PC-3 (cell line): ENCODE data around the gene SKAP1. TPM values are rescaled to one million over a fixed set of nuclear protein-coding genes. Genes with fewer than 3 reads are reported as not detected.
"Not testable (repeated sequence)": the region's sequence is repeated elsewhere in the genome, so short reads cannot be mapped to it uniquely, and the experiment has no call there.

Source experiments
- ATAC-seq: fragments of 200-7000 bp; cut with Tn5 transposase; 2 replicates; pipeline ENCODE4 v1.9.1; 2020; ENCODE audit warnings: mild to moderate bottlenecking, moderate library complexity
- BruUV-seq: library from RNA; stranded (reverse); fragments of 400-500 nt; replicated peaks from 2 replicates; lab custom pipeline; 2021; lab: Mats Ljungman, UMichigan
- CTCF ChIA-PET: fragments of 300-600 bp; sonication (Branson Sonifier 250); formaldehyde crosslinking; loops from one replicate; lab custom pipeline; 2022; ENCODE audit warnings: antibody characterized with exemption; lab: Charles Lee
- POLR2A ChIA-PET: fragments of 300-600 bp; sonication (Branson Sonifier 250); formaldehyde crosslinking; loops from one replicate; lab custom pipeline; 2022; ENCODE audit warnings: antibody characterized with exemption; ENCODE audit not compliant: unreplicated experiment; lab: Charles Lee
- DNase-seq: peaks from one replicate; pipeline ENCODE4 v3.0.0-alpha.2; 2015
- H2AFZ ChIP-seq: fragments of 300-600 bp; sonication (generic); 2 replicates; pipeline ENCODE4 v1.6.0; 2016; ENCODE audit warnings: antibody characterized with exemption, low read length
- H3F3A ChIP-seq: fragments of 300-600 bp; sonication (generic); one replicate; pipeline ENCODE4 v1.6.0; 2017; ENCODE audit warnings: antibody characterized with exemption, low read length, control low read depth, mild to moderate bottlenecking; ENCODE audit not compliant: unreplicated experiment
- H3K27ac ChIP-seq: fragments of 300-600 bp; sonication (generic); 2 replicates; pipeline ENCODE4 v1.5.1; 2016; ENCODE audit warnings: mild to moderate bottlenecking, low read length
- H3K27me3 ChIP-seq: fragments of 300-600 bp; sonication (generic); 2 replicates; pipeline ENCODE4 v1.6.1; 2016; ENCODE audit warnings: low read length, mixed read lengths
- H3K36me3 ChIP-seq: fragments of 300-600 bp; sonication (generic); 2 replicates; pipeline ENCODE4 v1.6.1; 2016; ENCODE audit warnings: low read depth, mixed run types, low read length, mixed read lengths
- H3K4me1 ChIP-seq: fragments of 300-600 bp; sonication (generic); 2 replicates; pipeline ENCODE4 v1.5.1; 2016; ENCODE audit warnings: low read length; ENCODE audit not compliant: insufficient read depth
- H3K4me2 ChIP-seq: fragments of 300-600 bp; sonication (generic); 2 replicates; pipeline ENCODE4 v1.6.0; 2016; ENCODE audit warnings: low read length
- H3K4me3 ChIP-seq: fragments of 300-600 bp; sonication (generic); 2 replicates; pipeline ENCODE4 v1.5.1; 2016; ENCODE audit warnings: mild to moderate bottlenecking, low read length, mixed read lengths
- H3K79me2 ChIP-seq: fragments of 300-600 bp; sonication (generic); 2 replicates; pipeline ENCODE4 v1.6.1; 2017; ENCODE audit warnings: low read length, mixed read lengths
- H3K9ac ChIP-seq: fragments of 300-600 bp; sonication (generic); 2 replicates; pipeline ENCODE4 v1.6.0; 2016; ENCODE audit warnings: mild to moderate bottlenecking, low read length
- H3K9me2 ChIP-seq: fragments of 300-600 bp; sonication (generic); replicated peaks from 2 replicates; pipeline ENCODE4 v1.6.1; 2016; ENCODE audit warnings: mixed run types, low read length, mixed read lengths
- H3K9me3 ChIP-seq: fragments of 300-600 bp; sonication (generic); 2 replicates; pipeline ENCODE4 v1.6.1; 2016; ENCODE audit warnings: low read length, mixed read lengths
- H4K20me1 ChIP-seq: fragments of 300-600 bp; sonication (generic); 2 replicates; pipeline ENCODE4 v1.6.1; 2016; ENCODE audit warnings: low read length, mixed read lengths
- EZH2 ChIP-seq: fragments of 300-600 bp; sonication (generic); IDR thresholded peaks from one replicate; pipeline ENCODE4 v1.6.1; 2017; ENCODE audit warnings: antibody characterized with exemption, mild to moderate bottlenecking, low read length; ENCODE audit not compliant: unreplicated experiment
- EZH2phosphoT487 ChIP-seq: fragments of 300-600 bp; sonication (generic); IDR thresholded peaks from 2 replicates; pipeline ENCODE4 v1.6.1; 2018; ENCODE audit warnings: mild to moderate bottlenecking, antibody characterized with exemption, low read length, borderline replicate concordance
- intact Hi-C: fragments of 100-400 bp; cut with micrococcal nuclease; formaldehyde crosslinking; loops from 2 replicates; pipeline ENCODE4 v1.9.0; 2023
- total RNA-seq: library from RNA; depleted of rRNA; stranded (reverse); fragments of >200 nt; gene quantifications from 2 replicates; pipeline ENCODE4 v1.2.3, GENCODE V29; 2014
- TF ChIP-seq, protein P1 (sequence below): fragments of 300-600 bp; sonication (generic); conservative IDR thresholded peaks from 2 replicates; pipeline ENCODE4 v1.5.1; 2017; ENCODE audit warnings: antibody characterized with exemption, low read depth, mild to moderate bottlenecking, low read length

Gene SKAP1
- total RNA-seq, 1 experiment from 2014 or later: not detected

DNA sequence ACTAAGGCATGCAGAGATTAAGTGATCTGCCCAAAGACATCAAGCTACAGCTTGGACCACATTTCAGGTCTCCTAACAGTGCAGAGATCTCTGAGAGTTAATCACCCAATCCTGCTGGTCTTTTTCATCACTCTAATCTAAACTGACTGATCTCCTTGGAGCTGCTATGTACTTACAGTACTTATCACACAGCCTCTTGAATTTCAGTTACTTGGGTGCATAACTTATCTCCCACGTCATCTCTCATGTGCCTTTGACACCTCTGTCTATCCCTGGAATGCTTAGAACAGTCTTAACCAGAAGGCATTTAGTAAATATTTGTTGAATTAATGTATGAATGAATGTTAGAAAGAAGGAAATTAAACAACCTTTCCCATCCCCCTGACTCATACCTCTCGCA, 183.4 kb downstream of the SKAP1 start:
- Histone ChIP-seq H4K20me1 (no peaks in the 10 kb centered on the region), H3K9me2 (no peaks in the 10 kb centered on the region), H3K27me3 (no peaks in the 10 kb centered on the region), H3K4me2 (peak overlapping the region; percentile 29; the same call in 1 of the 2 replicates), H3K27ac (peak overlapping the region; percentile 89), H2AFZ (peak overlapping the region; percentile 18; the same call in 1 of the 2 replicates), H3K79me2 (no peaks in the 10 kb centered on the region), H3K9ac (no peak overlapping the region; the same call in 1 of the 2 replicates), H3K9me3 (no peaks in the 10 kb centered on the region), H3K4me1 (peaks cover 57% of the 10 kb centered on the region), H3F3A (peaks cover 16% of the 10 kb centered on the region), H3K36me3 (no peaks in the 10 kb centered on the region), H3K4me3 (no peak overlapping the region)
- intact Hi-C loops: loop anchor here (10.0 kb wide), 1 partner anchor 222 kb away; no protein-coding TSS in a partner anchor
- TF ChIP-seq EZH2phosphoT487 (no peak), EZH2 (no peak)
- TF ChIP-seq, protein P1, sequence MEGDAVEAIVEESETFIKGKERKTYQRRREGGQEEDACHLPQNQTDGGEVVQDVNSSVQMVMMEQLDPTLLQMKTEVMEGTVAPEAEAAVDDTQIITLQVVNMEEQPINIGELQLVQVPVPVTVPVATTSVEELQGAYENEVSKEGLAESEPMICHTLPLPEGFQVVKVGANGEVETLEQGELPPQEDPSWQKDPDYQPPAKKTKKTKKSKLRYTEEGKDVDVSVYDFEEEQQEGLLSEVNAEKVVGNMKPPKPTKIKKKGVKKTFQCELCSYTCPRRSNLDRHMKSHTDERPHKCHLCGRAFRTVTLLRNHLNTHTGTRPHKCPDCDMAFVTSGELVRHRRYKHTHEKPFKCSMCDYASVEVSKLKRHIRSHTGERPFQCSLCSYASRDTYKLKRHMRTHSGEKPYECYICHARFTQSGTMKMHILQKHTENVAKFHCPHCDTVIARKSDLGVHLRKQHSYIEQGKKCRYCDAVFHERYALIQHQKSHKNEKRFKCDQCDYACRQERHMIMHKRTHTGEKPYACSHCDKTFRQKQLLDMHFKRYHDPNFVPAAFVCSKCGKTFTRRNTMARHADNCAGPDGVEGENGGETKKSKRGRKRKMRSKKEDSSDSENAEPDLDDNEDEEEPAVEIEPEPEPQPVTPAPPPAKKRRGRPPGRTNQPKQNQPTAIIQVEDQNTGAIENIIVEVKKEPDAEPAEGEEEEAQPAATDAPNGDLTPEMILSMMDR: no peak
- ATAC-seq: peak; percentile 7
- BruUV-seq: no TSS peak
- POLR2A ChIA-PET: no interaction called here
- peak; percentile 50 for DNase-seq
- CTCF ChIA-PET: no interaction called here

DNA sequence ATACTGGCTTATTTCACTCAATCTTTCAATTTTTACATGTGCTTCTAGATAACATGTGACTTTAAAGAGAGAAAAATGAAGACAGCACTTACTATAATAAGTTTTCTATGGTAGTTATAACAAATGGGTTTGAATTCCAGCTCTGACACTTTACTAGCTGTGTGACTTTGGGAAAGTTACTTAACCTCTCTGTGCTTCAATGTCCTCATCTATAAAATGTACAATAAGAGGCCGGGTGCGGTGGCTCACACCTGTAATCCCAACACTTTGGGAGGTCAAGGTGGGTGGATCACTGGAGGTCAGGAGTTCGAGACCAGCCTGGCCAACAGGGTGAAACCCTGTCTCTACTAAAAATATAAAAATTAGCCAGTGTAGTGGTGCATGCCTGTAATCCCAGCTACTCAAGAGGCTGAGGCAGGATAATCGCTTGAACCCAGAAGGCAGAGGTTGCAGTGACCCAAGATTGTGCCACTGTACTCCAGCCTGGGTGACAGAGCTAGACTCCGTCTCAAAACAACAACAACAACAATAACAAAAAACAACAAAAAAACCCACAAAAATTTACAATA, 184.5 kb downstream of the SKAP1 start:
- POLR2A ChIA-PET, H3K9me2 ChIP-seq, ATAC-seq, DNase-seq, BruUV-seq, H3K9me3 ChIP-seq, H3K36me3 ChIP-seq, H4K20me1 ChIP-seq, H3K27me3 ChIP-seq, H3K79me2 ChIP-seq: not testable (repeated sequence)
- Histone ChIP-seq H3K9ac (peak overlapping the region; percentile 61), H3K4me2 (peak overlapping the region; percentile 69), H3K27ac (peak overlapping the region; percentile 89), H3K4me1 (peaks cover 68% of the 10 kb centered on the region), H3K4me3 (peak overlapping the region; percentile 29; the same call in 1 of the 2 replicates), H3F3A (peaks cover 16% of the 10 kb centered on the region), H2AFZ (peak overlapping the region; percentile 2; the same call in 1 of the 2 replicates)
- CTCF ChIA-PET: interaction anchor here (0.6 to 1.4 kb wide), 2 partner anchors 14 to 90 kb away, joined by 3 to 7 read pairs; no protein-coding TSS in a partner anchor
- intact Hi-C loops: loop anchor here (10.0 kb wide), 1 partner anchor 221 kb away; no protein-coding TSS in a partner anchor

DNA sequence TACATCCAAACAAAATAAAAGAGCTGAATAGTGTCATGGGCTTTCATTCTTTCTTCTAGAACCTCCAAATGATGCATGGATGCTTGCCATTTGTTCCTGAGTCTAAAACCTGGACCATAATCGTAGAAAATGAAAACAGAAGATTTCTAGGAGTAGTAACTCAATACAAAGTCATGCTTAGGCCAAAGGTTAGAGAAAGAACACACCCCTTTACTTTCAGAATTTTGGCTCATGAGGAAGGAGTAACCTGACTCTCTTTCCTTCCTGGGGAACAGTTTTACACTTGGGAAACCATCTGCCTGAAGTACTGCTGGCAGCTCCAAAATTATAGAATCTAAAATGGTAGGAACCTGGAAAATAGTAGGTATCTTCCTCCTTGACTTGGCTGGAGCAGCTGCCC, 185.2 kb downstream of the SKAP1 start:
- peak overlapping the region; percentile 69 for H3K4me2 ChIP-seq
- POLR2A ChIA-PET: interaction anchor here (0.6 kb wide), 3 partner anchors 18 to 144 kb away, joined by 3 to 10 read pairs (median 4); no protein-coding TSS in a partner anchor
- H3K4me3 ChIP-seq: peak overlapping the region; percentile 29; the same call in 1 of the 2 replicates
- no peaks in the 10 kb centered on the region for H3K79me2 ChIP-seq
- H3K27me3 ChIP-seq: no peaks in the 10 kb centered on the region
- TSS peak; percentile 76 for BruUV-seq
- H2AFZ ChIP-seq: peak overlapping the region; percentile 2
- no peaks in the 10 kb centered on the region for H4K20me1 ChIP-seq
- no peaks in the 10 kb centered on the region for H3K9me2 ChIP-seq
- peak; percentile 81 for DNase-seq
- intact Hi-C loops: loop anchor here (1.0 to 10.0 kb wide), 2 partner anchors 14 to 220 kb away; no protein-coding TSS in a partner anchor
- H3K9ac ChIP-seq: peak overlapping the region; percentile 61
- H3K4me1 ChIP-seq: peaks cover 75% of the 10 kb centered on the region
- ATAC-seq: peak; percentile 30
- H3K36me3 ChIP-seq: no peaks in the 10 kb centered on the region
- peak overlapping the region; percentile 89 for H3K27ac ChIP-seq
- peaks cover 16% of the 10 kb centered on the region for H3F3A ChIP-seq
- CTCF ChIA-PET: interaction anchor here (0.5 to 2.2 kb wide), 9 partner anchors 15 to 381 kb away, joined by 3 to 10 read pairs (median 4); no protein-coding TSS in a partner anchor
- TF ChIP-seq EZH2: no peak
- TF ChIP-seq, protein P1: no peak
- TF ChIP-seq EZH2phosphoT487: no peak
- H3K9me3 ChIP-seq: no peaks in the 10 kb centered on the region
